Kidney epithelial cell (primary cell): ENCODE results near the gene ADGRB2. TPM values are rescaled to one million over a fixed set of nuclear protein-coding genes. Genes with fewer than 3 reads are reported as not detected.

Source experiments
- DNase-seq: peaks from one replicate; pipeline ENCODE4 v3.0.0-alpha.2; 2010; ENCODE audit warnings: low read depth
- H3K27me3 ChIP-seq: 2 replicates; pipeline ENCODE4 v1.6.0; 2011; ENCODE audit warnings: low read length; ENCODE audit not compliant: control insufficient read depth, insufficient read depth
- H3K36me3 ChIP-seq: 2 replicates; pipeline ENCODE4 v1.5.1; 2011; ENCODE audit warnings: low read length; ENCODE audit not compliant: control insufficient read depth, insufficient read depth
- H3K4me3 ChIP-seq: 2 replicates; pipeline ENCODE4 v1.5.1; 2011; ENCODE audit warnings: low read depth, mild to moderate bottlenecking, control low read depth, low read length
- CTCF ChIP-seq: IDR thresholded peaks from 2 replicates; pipeline ENCODE4 v1.5.1; 2011; ENCODE audit warnings: mild to moderate bottlenecking, moderate library complexity, low read length, control low read depth, inconsistent platforms; ENCODE audit not compliant: insufficient read depth, poor library complexity, severe bottlenecking
- total RNA-seq: library from RNA; depleted of rRNA; stranded (reverse); fragments of >200 nt; gene quantifications from 2 replicates; pipeline ENCODE4 v1.2.3, GENCODE V29; 2015

Gene ADGRB2
- total RNA-seq, 1 donor from 2014 or later, result 1.5 TPM

DNA sequence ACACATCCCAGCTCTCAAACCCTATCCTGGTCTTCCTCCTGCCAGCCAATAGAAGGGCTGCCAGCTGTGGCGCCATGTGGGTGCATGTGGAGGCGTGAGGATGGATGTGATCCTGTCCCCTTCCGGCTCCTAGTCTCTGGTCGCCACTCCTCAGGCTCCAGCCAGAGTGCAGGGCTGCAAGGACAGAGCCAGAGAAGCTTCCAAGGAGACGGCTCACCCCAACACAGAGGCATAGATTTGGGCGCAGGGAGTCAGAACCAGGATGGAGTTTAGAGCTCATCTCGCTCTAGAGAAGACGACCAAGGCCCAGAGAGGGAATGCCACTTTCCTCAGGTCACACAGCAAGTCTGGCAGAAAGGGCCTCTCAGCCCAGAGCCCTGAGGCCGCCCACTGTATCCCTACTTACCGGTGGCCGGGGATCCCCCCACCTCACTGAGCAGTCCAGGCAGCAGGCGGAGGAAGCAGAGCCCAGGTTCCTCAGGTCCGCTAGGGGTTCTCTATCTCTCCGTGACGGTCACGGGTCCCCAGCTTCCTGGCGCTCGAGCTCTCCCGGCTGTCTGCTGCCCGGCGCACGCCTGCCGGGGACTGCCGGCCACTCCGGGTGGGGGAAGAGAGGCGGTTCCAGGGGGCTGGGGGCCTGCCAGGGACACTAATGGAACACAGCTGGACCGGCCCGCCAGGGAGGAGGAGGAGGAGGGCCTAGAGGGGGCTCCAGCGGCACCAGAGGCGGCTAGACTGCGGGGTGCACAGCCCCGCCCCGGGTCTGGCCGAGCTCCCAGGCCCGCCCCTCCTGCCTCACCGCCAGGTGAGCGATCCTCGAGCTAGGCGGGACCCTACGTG is 60.5 kb downstream of the ADGRB2 start, which contains the start of gene COL16A1:
Gene COL16A1 (minus strand): TSS at position 587 of the 840 bp plus-strand sequence. CDS start 1,824 bp downstream, outside the sequence.
- H3K36me3 ChIP-seq, result no peaks in the 10 kb centered on the region
- no peak for DNase-seq
- H3K4me3 ChIP-seq, result peak within 1 kb of the TSS; percentile 14
- H3K27me3 ChIP-seq, result no peaks in the 10 kb centered on the region
- TF ChIP-seq CTCF, result no peak

DNA sequence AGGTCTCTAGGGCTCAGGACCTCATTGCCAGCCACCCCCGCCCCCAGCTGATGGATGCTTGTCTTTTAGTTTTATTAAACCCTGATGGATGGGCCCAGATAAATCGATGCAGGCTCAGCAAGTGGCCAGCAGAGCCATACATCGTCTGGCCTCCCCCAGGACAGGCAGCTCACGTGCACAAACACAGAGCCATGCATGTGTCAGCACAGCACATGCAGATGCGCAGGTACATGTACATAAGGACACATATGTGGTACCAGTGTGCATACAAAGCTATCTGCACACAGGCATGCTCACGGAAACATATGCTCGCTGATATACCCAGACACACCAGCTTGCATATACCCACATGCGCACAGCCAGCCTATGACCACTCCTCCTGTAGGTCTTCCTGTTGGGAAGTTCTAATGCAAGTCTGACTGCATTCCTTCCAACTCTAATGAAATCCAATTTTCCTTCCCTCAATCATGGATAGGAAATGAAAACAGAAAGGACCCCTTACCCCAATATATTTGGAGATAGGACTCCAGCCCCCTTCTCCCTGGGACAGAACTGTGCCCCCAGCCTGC is 61.2 kb downstream of the ADGRB2 start:
- no peaks in the 10 kb centered on the region for H3K36me3 ChIP-seq
- no peak overlapping the region for H3K4me3 ChIP-seq
- no peaks in the 10 kb centered on the region for H3K27me3 ChIP-seq
- no peak for TF ChIP-seq CTCF
- DNase-seq, result no peak

GRCh38 chr1:31701091-31701736 is 62.9 kb downstream of the ADGRB2 start:
- H3K27me3 ChIP-seq, result no peaks in the 10 kb centered on the region
- DNase-seq, result peak; percentile 81
- H3K36me3 ChIP-seq, result no peaks in the 10 kb centered on the region
- TF ChIP-seq CTCF, result no peak
- H3K4me3 ChIP-seq, result no peak overlapping the region

GRCh38 chr1:31700468-31701090 is 63.6 kb downstream of the ADGRB2 start:
- Histone ChIP-seq H3K27me3 (no peaks in the 10 kb centered on the region), H3K36me3 (no peaks in the 10 kb centered on the region), H3K4me3 (no peak overlapping the region)
- TF ChIP-seq CTCF, result no peak
- no peak for DNase-seq

GRCh38 chr1:31699341-31699891 is 64.7 kb downstream of the ADGRB2 start:
- TF ChIP-seq CTCF, result no peak
- DNase-seq, result no peak
- Histone ChIP-seq H3K4me3 (no peak overlapping the region), H3K36me3 (no peaks in the 10 kb centered on the region), H3K27me3 (no peaks in the 10 kb centered on the region)
